Activated CD8-positive, alpha-beta memory T cell treated with anti-CD3 and anti-CD28 coated beads for 48 hours (primary cell): ENCODE results near the gene PHGDH.
"Not testable (repeated sequence)": the region's sequence is repeated elsewhere in the genome, so short reads cannot be mapped to it uniquely, and the experiment has no call there.

Experiments
- DNase-seq, 3 experiments: peaks; one replicate each; pipeline ENCODE4 v3.0.0-alpha.2; 2020; ENCODE audit warnings: low read depth in 2 of 3, low spot score in 2 of 3

The PHGDH gene

DNA sequence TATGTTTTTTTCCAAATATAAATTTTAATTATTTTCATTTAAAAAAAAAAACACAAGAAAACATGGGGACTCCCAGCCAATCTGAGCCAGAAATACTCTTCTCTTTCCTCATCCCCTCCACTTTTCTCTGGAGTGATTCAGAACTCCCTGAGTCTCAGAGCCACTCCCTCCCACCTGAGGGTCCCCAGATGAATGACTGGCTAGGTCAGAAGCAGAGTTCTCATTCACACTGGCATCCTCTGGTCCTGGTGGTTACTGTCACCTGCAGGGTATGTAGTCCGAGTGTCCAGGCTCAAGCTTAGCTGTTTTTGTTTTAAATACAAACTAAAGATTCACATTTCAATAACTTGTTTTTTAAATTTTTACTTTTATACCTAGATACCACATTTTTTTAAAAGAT lies 50.7 kb downstream of the PHGDH start:
- DNase-seq, result no peak

DNA sequence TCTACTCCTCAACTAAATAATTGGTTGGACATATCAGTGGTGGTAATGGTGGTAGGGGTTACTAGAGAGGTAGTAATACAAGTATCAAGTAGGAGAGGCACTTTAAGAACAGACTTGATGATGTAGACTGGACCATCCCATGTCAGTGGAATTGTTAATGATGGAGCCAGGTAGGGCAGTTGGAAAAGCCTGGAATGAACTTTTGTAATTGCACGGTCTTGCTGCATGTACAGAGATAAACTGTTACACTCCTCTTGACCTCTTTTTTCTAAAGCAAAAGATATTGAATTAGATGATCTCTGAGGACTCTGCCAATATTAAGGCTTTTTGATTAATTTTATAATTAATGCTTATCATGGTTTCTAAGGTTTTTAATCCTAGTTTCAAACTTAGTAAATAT lies 51.2 kb downstream of the PHGDH start:
- DNase-seq, result no peak

DNA sequence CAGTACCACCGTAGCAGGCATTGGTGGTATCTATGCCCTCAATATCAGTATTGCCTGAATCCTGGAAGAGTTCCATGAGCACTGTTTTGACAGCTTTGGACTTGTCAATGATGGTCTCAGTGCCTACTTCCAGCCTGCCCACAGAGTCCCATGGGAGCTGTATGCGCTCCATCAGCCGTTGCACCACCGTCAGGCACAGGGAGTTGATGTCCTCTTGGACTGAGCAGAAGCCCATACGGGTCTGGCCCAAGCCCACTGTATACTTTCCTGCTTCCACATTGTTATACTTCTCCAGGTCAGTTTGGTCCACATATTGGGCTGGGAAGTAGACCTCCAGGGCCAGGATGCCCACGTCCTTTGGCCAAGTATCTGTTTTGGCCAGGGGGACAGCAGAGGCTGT lies 52.5 kb downstream of the PHGDH start:
- no peak for DNase-seq

DNA sequence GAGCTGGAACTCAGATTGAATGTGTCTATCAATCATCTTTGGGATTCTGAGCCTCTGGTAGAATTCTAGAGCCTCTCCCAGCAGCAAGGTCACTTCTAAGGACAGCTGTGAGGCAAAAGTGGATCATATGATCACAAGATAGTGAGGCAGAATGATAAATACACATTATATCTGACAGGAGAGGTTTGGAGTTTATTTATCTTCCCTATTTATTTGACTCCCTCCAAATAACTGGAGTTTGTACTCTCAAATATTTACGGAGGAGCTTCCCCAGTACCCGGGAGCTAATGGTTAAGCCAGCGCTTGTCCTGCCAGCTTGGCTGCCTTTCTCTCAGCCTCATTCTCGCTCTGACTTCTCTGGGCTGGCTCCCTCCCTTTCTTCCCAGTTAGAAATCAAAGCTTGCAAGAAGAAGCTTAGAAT lies 54.6 kb downstream of the PHGDH start:
- DNase-seq, result no peak

DNA sequence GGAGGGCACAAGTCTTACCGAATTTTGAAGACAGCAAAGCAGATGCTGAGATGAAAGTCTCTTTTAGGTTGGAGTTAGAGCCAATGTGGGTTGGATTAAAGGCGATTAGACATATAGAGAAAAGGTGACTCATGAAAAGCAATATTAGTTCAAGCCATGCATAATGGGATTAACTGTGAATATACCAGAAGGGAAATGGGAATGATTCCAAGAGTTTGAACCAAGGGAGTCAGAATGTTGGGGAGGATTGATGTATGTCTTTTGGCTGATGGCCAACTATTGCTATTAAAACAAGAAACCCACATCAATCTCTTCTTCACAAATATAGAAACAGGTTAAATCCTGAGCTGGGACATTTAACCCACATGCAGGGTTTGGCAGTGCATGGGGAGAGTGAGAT lies 55.8 kb downstream of the PHGDH start:
- DNase-seq, result no peak

DNA sequence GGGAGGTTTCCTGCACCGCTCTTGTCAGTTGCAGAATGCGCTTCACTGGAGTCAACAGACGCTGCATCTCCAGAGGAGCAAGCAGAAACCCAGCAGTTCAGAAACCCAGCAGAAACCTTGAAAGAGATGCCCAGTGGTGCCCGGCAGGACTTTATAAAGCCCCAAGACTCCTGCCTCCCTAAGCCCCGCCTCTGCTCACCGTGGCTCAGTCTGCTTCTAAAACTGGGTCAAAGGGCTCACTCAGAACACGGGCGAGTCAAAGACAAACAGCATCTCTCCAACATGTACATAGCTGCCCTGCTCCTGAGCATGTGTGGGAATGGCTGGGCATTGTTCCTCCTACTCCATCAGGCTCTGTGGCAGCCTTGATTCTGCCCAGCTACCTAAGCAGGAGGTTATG lies 57.0 kb downstream of the PHGDH start, which contains the start of gene HMGCS2:
TSS of gene HMGCS2 (minus strand) at position 128 of the 400 bp plus-strand sequence. CDS start at position 67, 61 bp downstream.
- no peak for DNase-seq

DNA sequence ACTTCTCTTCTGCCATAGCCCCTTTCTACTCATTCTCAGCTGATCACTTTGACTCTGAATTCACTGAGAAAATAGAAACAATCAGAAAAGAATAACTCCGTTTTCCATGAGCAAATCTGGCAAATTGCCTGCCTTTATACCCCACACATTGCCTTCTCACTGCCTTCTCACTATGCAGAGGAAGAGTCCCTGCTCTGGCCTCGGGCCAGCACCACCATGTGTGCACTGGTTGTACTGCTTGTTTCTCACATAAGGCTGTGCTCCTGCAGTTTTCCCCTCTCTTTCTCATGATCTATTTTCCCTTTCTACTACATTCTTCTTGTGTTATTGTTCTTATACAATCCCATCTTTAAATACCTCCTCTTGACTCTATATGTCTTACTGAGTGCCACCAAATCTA lies 59.3 kb downstream of the PHGDH start:
- DNase-seq, result no peak

DNA sequence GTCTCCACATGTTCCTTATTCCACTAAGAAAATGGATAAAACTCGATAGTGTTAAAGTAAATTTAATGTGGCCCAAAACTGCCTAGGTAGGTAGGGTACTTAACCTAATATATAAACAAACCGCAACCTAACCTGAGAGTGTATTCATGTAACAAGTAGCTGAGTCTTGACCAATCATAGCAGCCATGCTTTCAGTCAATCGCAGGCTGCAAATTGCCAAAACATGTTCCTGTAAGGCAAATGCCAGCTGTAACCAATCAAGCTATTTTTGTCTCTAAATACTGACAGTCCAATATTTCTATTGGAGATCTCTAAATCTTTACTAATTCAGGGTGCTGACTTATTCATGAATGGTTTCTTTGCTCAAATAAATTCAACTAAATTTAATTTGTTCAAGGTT lies 60.0 kb downstream of the PHGDH start:
- DNase-seq, result no peak

DNA sequence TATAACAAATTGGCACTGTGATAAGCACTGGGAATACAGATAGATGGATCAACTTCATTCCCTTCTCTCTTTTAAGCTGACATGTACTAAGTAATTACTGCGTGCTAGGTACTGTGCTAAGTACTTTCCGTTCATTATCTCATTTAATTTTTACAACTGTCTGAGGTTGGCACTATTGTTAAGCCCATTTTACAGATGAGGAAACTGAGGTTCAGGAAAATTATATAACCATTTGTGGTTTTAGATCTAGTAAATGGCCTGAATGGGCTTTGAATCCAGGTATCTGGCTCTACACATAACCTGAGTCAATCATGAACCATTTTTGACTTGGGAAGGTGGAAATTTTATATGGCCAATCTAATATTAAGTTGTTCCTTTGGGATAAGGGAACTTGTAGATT lies 60.6 kb downstream of the PHGDH start:
- no peak for DNase-seq

DNA sequence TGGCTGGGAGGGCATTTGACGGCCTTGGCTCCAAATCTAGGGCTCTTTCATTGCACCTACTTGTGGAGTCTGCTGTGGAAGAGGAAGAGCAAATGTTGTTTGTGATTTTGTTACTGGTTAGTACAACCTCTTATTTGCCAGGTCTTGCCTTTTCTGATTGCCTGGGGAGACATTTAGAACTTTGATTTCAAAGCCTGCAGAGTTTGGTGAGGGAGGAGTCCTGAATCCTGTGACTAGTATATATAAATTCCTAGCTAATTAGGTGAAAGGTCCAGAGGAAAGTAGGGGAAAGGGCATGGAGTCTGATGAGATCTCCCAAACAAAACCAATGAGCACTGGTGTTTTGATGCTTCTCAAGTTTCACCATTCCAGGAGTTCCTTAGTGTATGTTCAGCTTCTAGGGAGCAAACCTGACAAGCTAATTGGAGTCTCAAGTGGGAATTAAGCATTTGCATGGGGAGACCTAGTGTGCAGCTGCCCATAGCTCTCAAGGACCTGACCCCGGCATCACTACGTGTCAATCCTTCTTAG lies 62.0 kb downstream of the PHGDH start:
- DNase-seq, result no peak

DNA sequence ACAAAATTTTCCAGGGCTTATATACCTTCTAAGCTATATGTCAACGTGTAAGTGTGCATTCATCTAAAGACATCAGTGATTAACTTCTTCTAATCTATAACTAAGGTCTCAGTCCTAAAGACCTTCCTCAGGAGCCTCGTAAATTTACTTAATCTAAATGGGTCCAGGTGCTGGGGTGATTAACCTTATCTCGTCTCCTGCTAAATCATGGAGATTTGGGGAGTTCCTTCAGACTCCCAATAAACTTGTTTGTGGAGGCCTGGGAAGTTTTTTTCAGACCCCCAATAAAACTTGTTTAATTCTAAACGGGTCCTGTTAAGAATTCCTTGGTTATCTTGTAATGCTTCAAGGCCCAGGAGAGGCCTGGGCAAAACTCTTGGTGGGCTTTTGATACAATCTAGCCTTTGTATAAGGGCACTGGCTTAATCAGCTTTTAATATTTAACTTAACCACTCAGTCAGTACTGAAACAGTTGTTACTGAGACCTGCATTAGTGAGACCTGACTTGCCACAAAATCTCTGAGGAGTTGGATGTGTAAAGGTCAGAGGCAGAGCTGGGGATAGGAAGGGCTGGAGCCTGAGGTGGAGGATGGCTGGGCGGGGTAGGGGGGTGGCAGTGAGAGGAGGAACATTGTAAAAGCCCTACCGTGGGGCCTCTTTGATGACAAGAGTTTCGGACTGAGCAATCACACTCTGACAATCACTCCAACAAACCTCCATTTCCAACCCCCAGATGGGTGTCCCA lies 63.2 kb downstream of the PHGDH start:
- DNase-seq, result no peak

DNA sequence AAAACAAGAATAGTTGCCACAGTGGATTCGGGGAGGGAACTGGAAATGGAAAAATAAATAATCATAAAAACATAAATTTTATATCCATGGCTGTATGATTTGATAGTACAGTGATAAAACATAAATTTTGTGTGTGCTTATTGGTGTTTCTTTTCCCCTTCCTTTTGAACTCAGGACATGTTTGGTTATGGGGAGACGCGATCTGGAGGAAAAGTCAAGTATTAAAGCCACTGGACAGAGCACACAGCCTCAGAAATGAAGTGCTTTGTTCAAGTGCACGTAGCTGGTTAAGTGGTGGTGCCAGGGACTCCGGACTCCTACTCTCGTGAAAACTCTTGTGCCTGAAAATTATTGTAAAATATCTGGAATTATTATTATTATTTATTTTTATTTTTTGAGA lies 66.6 kb downstream of the PHGDH start:
- no peak for DNase-seq

DNA sequence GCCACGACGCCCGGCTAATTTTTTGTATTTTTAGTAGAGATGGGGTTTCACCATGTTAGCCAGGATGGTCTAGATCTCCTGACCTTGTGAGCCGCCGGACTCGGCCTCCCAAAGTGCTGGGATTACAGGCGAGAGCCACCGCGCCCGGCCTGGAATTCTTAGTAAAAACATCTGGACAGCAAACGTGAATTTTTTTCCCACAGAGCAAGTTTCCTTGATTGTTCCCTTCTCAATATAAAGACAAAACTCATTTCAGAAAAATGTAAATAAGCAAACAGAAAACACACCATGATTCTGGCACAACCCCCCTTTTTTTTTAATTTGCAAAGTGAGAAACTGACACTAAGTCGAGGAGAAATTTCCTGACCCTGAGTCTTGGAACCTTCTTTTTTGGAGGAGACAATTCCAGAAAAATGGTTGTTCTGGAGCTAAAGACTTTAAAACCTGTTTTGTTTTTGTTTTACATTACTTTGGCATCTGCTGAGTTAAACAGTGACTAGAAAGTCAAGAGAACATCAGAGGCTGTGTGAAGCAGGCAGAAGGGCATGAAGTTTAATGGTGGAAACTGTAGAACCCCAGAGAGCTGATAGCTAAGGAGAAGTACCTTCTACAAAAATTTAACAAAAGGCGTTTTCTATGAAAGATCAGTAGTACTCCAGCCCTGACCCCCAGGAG lies 67.3 kb downstream of the PHGDH start:
- no peak for DNase-seq

DNA sequence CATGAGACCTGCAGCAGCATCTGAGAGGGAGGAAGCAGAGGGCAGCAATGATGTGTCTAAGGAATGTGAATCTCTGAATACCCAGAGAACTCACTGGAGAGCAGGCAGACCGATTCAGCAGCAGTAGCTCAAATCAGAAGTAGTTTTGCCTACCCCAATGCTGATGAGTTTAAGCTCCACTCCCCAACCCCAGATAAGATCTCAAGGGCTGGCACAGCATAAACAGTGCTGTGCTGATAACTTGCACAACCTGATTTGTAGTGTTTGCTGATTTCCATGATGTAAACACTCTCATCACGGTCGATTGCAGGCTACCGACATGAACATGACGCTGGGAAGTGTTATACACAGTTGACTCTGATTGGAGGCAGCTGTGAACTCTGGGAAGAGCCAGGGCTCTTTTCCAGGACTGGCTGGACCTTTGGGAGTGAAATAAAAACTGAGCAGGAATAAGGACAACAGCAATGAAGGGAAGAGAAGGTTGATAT lies 68.2 kb downstream of the PHGDH start:
- no peak for DNase-seq

DNA sequence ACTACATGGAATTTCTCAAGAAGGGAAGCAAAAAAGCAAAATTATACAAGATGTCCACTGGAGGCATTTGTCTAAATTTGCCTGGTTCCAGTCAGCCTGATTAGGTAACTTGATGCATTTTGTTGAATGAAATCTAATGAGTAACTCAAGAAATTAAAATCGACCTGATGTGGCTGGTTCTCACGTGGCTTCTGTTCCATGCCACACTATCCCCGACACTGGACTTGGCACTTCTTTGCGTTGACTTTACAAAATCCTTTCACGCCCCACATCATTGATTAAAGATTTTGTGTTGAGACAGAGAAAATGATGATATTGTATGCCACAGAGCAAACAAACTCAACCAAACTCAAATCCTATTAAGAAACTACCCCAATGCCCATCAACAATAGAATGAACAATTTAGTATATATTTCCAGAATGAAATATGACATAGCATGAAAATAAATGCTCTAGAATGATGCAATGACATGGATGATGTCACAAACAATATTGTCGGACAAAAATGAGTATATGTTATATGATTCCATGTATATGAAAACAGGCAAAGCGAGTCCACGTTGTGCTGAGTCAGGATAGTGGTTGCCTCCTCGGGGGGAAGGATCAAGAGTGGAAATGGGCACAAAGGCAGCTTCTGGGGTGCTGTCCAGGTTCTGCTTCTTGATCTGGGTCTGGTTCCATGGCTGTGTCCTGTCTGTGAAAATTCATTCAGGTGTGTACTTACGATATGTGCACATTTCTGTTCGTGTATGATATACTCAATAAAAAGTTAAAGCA lies 69.9 kb downstream of the PHGDH start:
- DNase-seq, result no peak

DNA sequence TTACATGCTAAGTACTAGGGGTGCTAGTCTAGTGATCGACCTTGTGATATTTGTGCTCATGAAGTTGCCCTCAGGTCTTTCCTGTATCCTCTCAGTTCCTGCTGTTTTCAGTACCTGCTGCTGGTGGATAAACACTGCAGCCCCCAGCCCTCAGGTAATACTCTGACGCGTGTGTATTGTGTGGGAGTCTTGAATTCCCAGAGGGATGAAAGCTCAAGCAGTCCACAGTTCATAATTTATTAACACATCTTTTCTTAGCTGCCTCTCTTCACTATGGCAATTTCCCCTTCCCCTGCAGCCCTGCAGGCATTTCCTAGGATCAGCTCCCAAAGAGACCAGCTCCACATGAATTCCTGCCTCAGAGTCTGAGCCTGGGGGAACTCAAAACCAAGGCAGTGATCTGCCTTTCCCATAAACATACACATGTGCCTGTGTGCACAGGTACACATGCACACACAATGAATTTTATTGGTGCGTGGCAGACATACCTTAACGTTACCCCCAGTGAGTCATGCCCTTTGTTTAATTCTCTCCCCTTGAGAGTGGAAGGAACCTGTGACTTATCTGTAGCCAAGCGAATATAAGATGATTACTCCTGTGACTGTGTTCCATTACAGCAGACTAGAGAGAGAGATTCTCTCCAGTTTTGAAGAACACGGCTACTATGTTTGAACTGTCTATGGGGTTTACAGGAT lies 71.0 kb downstream of the PHGDH start:
- DNase-seq, result no peak

DNA sequence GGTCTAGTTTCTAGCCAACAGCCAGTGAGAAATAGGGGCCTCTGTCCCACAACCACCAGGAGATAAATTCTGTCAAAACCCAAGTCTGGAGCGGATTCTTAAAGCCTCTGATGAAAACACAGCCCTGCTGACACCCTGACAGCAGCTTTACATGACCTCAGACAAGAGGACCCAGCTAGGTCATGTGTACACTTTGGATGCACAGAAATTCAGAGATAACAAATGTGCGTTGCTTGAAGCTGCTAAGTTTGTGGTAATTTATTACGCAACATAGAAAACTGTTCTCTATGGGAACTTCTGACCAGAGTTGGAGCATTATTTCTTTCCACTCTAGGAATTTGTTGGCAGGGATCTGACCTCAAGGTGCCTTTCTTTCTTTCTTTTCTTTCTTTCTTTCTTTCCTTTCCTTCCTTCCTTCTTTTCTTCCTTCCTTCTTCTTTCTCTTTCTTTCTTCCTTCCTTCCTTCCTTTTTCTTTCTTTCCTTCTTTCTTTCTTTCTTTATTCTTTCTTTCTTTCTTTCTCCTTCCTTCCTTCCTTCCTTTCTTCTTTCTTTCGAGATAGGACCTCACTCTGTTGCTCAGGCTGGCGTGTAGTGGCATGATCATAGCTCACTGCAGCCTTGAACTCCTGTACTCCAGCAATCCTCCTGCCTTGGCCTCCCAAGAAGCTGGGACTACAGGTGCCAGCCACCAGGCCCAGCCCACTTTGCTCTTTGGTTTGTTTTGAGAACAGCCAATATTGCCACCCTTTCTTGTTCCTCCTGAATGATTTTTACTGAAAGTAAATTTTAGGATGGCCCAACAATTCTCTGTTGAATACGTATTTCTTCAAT lies 71.8 kb downstream of the PHGDH start:
- no peak for DNase-seq

DNA sequence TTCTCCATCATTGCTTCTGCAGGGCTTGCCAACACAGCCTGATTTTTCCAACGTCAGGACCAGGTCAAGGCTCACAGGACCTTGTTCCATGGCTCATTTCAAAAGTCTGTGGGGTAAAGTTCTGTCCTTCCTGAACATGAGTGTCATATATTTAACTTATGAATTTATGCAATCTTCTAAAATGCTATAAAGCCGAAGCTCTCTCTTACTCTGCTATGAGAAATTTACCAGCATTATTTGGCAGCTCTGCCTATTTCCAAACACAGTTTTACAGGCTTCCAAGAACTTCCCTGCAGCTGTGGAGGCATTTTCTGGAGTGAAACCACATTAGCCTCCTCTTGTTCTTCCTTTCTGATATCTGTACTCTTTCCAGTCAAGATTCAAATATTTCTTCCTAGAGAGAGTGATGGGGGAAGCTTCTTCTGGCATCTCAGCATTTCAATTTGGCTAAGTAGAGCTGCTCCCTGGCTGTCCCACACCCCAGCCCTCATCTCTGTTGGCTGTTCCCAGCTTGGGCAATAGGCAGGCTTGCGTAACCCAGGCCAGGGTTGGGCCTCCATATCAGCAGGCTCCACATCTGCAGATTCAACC lies 72.6 kb downstream of the PHGDH start:
- no peak for DNase-seq

DNA sequence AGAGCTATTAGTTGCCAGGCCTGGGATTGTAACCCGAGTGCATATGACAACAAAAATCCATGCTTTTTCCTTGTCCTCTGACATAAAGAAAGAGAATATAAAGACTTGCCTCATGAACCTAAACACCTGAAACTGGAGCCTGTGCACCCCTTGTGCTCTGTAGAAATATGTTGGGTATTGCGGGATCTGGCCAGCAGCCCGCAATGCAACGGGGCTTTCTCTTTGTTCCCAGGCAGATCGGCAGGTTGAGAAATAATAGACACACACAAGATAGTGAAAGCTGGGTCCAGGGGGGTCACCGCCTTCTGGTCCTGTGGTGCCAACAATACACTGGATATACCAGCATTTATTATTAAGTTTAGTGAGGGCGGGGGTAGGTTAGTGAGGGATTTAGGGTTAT lies 74.3 kb downstream of the PHGDH start:
- not testable (repeated sequence) for DNase-seq
